CD4-positive, CD25-positive, alpha-beta regulatory T cell (primary cell): ENCODE data around the gene PRPF19. TPM values are rescaled to one million over a fixed set of nuclear protein-coding genes. Genes with fewer than 3 reads are reported as not detected.

Experiments used
- ATAC-seq, 2 donors: fragments of 150-1000 bp; cut with Tn5 transposase; one replicate each; pipeline ENCODE4 v1.10.0; 2021; ENCODE audit warnings: low read depth in 2 of 2, moderate number of reproducible peaks in 2 of 2, moderate library complexity in 1 of 2
- DNase-seq, 3 donors: peaks; one replicate each; pipeline versions ENCODE4 v3.0.0 to v3.0.0-alpha.2; 2012 to 2022; ENCODE audit warnings: mixed read lengths in 1 of 3
- H3K27ac ChIP-seq: one replicate; pipeline ENCODE4 v1.7.0; 2013; ENCODE audit warnings: mild to moderate bottlenecking, low read length; ENCODE audit not compliant: insufficient read depth, poor library complexity, severe bottlenecking
- H3K27me3 ChIP-seq: one replicate; pipeline ENCODE4 v1.7.0; 2013; ENCODE audit warnings: low read length; ENCODE audit not compliant: control insufficient read depth, insufficient read depth
- H3K36me3 ChIP-seq: one replicate; pipeline ENCODE4 v1.7.0; 2013; ENCODE audit warnings: mild to moderate bottlenecking, low read length, moderate library complexity; ENCODE audit not compliant: control insufficient read depth, insufficient read depth
- H3K4me1 ChIP-seq: 2 replicates; pipeline ENCODE4 v1.7.0; 2013; ENCODE audit warnings: mild to moderate bottlenecking, low read length; ENCODE audit not compliant: insufficient read depth, control insufficient read depth, poor library complexity, severe bottlenecking
- H3K4me3 ChIP-seq: one replicate; pipeline ENCODE4 v1.7.0; 2013; ENCODE audit warnings: low read depth, mild to moderate bottlenecking, low read length, moderate library complexity
- H3K9me3 ChIP-seq, 2 experiments: 1 replicate in 1 of 2; 2 replicates in 1 of 2; pipeline ENCODE4 v1.7.0; 2013; ENCODE audit warnings: low read length in 2 of 2, mild to moderate bottlenecking in 1 of 2, moderate library complexity in 1 of 2; ENCODE audit not compliant: control insufficient read depth in 2 of 2
- H3K27ac Mint-ChIP-seq, 3 donors: one replicate each; pipeline ENCODE4 v1.8.0; 2020 to 2022; ENCODE audit warnings: mild to moderate bottlenecking in 3 of 3, mixed read lengths in 3 of 3, moderate library complexity in 2 of 3
- H3K27me3 Mint-ChIP-seq: one replicate; pipeline ENCODE4 v1.8.0; 2022; ENCODE audit warnings: mild to moderate bottlenecking, mixed read lengths
- H3K36me3 Mint-ChIP-seq: one replicate; pipeline ENCODE4 v1.8.0; 2020; ENCODE audit warnings: mixed read lengths
- H3K4me1 Mint-ChIP-seq, 4 donors: one replicate each; pipeline ENCODE4 v1.8.0; 2020 to 2022; ENCODE audit warnings: mixed read lengths in 4 of 4, mild to moderate bottlenecking in 1 of 4
- H3K4me3 Mint-ChIP-seq, 4 donors: one replicate each; pipeline ENCODE4 v1.8.0; 2020 to 2022; ENCODE audit warnings: mild to moderate bottlenecking in 4 of 4, mixed read lengths in 4 of 4, moderate library complexity in 3 of 4
- H3K9me3 Mint-ChIP-seq, 7 donors: one replicate each; pipeline ENCODE4 v1.8.0; 2020 to 2022; ENCODE audit warnings: mixed read lengths in 7 of 7, mild to moderate bottlenecking in 3 of 7, moderate library complexity in 2 of 7
- polyA plus RNA-seq, 4 donors: library from polyadenylated mRNA; unstranded; fragments of 300-500 nt; fragmentation: Illumina TruSeq; gene quantifications; one replicate each; pipeline ENCODE4 v1.2.3, GENCODE V29; 2021
- total RNA-seq: library from RNA; stranded (reverse); gene quantifications from one replicate; pipeline ENCODE4 v1.2.3, GENCODE V29; 2022

PRPF19 gene
- total and polyA plus RNA-seq, 5 donors from 2014 or later: 13.6 to 67.6 (median 13.9) TPM

- ATAC-seq: no peak
- Histone ChIP-seq H3K9me3 (no peaks in the 10 kb centered on the region), H3K27me3 (no peaks in the 10 kb centered on the region), H3K27ac (no peak overlapping the region), H3K36me3 (no peaks in the 10 kb centered on the region), H3K4me1 (no peaks in the 10 kb centered on the region), H3K4me3 (no peak overlapping the region)
- peaks cover 0 to 1% (median 0%) of the 10 kb centered on the region in 7 donors for H3K9me3 Mint-ChIP-seq
- H3K36me3 Mint-ChIP-seq: no peaks in the 10 kb centered on the region
- peaks cover 0 to 4% (median 1%) of the 10 kb centered on the region in 4 donors for H3K4me1 Mint-ChIP-seq
- no peaks in the 10 kb centered on the region for H3K27me3 Mint-ChIP-seq
- no peak overlapping the region for H3K4me3 Mint-ChIP-seq
- peak overlapping the region in 1 of 3 donors; percentile 89 for H3K27ac Mint-ChIP-seq
- DNase-seq: no peak
Observed at GRCh38 chr11:60869451-60869825, 36.9 kb downstream of the PRPF19 start.

- Histone ChIP-seq H3K27me3 (no peaks in the 10 kb centered on the region), H3K4me3 (no peak overlapping the region), H3K4me1 (no peaks in the 10 kb centered on the region), H3K9me3 (no peaks in the 10 kb centered on the region), H3K27ac (no peak overlapping the region), H3K36me3 (no peaks in the 10 kb centered on the region)
- DNase-seq (no peak), ATAC-seq (no peak)
- H3K27ac Mint-ChIP-seq: no peak overlapping the region
- H3K4me1 Mint-ChIP-seq: peaks cover 0 to 4% (median 1%) of the 10 kb centered on the region in 4 donors
- H3K36me3 Mint-ChIP-seq: no peaks in the 10 kb centered on the region
- H3K27me3 Mint-ChIP-seq: no peaks in the 10 kb centered on the region
- H3K9me3 Mint-ChIP-seq: peaks cover 0 to 1% (median 0%) of the 10 kb centered on the region in 7 donors
- H3K4me3 Mint-ChIP-seq: no peak overlapping the region
Observed at GRCh38 chr11:60868682-60869450, 37.5 kb downstream of the PRPF19 start.

- no peak overlapping the region for H3K4me3 Mint-ChIP-seq
- Histone ChIP-seq H3K36me3 (no peaks in the 10 kb centered on the region), H3K9me3 (no peaks in the 10 kb centered on the region), H3K27me3 (no peaks in the 10 kb centered on the region), H3K4me3 (no peak overlapping the region), H3K4me1 (no peaks in the 10 kb centered on the region), H3K27ac (no peak overlapping the region)
- no peak overlapping the region for H3K27ac Mint-ChIP-seq
- no peaks in the 10 kb centered on the region for H3K27me3 Mint-ChIP-seq
- ATAC-seq (no peak), DNase-seq (no peak)
- peaks cover 0 to 1% (median 0%) of the 10 kb centered on the region in 7 donors for H3K9me3 Mint-ChIP-seq
- H3K4me1 Mint-ChIP-seq: peaks cover 0 to 3% (median under 1%) of the 10 kb centered on the region in 4 donors
- no peaks in the 10 kb centered on the region for H3K36me3 Mint-ChIP-seq
Observed at GRCh38 chr11:60867871-60868681, 38.3 kb downstream of the PRPF19 start.

- Mint-ChIP-seq H3K27me3 (no peaks in the 10 kb centered on the region), H3K36me3 (no peaks in the 10 kb centered on the region), H3K4me1 (no peaks in the 10 kb centered on the region), H3K4me3 (no peak within 1 kb of the TSS), H3K9me3 (peaks cover 0 to 1% (median 0%) of the 10 kb centered on the region in 7 donors), H3K27ac (peak within 1 kb of the TSS in 1 of 3 donors; percentile 32)
- Histone ChIP-seq H3K27me3 (no peaks in the 10 kb centered on the region), H3K4me1 (no peaks in the 10 kb centered on the region), H3K36me3 (no peaks in the 10 kb centered on the region), H3K4me3 (no peak within 1 kb of the TSS), H3K9me3 (no peaks in the 10 kb centered on the region), H3K27ac (no peak within 1 kb of the TSS)
- no peak for DNase-seq
- no peak for ATAC-seq
Observed at GRCh38 chr11:60866911-60867870, 39.2 kb downstream of the PRPF19 start, which contains the start of gene ZP1. Gene ZP1 (plus strand): TSS chr11:60867542. CDS start chr11:60867562, 20 bp downstream.

GRCh38 chr11:60864856-60865513 lies 41.4 kb downstream of the PRPF19 start:
- H3K36me3 Mint-ChIP-seq: no peaks in the 10 kb centered on the region
- Histone ChIP-seq H3K4me1 (no peaks in the 10 kb centered on the region), H3K27ac (no peak overlapping the region), H3K9me3 (no peaks in the 10 kb centered on the region), H3K27me3 (no peaks in the 10 kb centered on the region), H3K36me3 (no peaks in the 10 kb centered on the region), H3K4me3 (no peak overlapping the region)
- DNase-seq (no peak), ATAC-seq (no peak)
- H3K4me3 Mint-ChIP-seq: peak overlapping the region in 1 of 4 donors; percentile 24
- peak overlapping the region in 1 of 3 donors; percentile 0 for H3K27ac Mint-ChIP-seq
- H3K4me1 Mint-ChIP-seq: no peaks in the 10 kb centered on the region
- no peaks in the 10 kb centered on the region for H3K27me3 Mint-ChIP-seq
- peaks cover 0 to 1% (median 0%) of the 10 kb centered on the region in 7 donors for H3K9me3 Mint-ChIP-seq

- Histone ChIP-seq H3K4me3 (no peak overlapping the region), H3K27ac (no peak overlapping the region), H3K4me1 (peaks cover 4% of the 10 kb centered on the region), H3K27me3 (no peaks in the 10 kb centered on the region), H3K9me3 (no peaks in the 10 kb centered on the region), H3K36me3 (no peaks in the 10 kb centered on the region)
- Mint-ChIP-seq H3K4me3 (no peak overlapping the region), H3K27me3 (no peaks in the 10 kb centered on the region), H3K36me3 (no peaks in the 10 kb centered on the region), H3K4me1 (peaks cover 0 to 5% (median 4%) of the 10 kb centered on the region in 4 donors), H3K9me3 (peaks cover 0 to 1% (median 0%) of the 10 kb centered on the region in 7 donors), H3K27ac (no peak overlapping the region)
- ATAC-seq (no peak), DNase-seq (no peak)
Observed at GRCh38 chr11:60863550-60864521, 42.5 kb downstream of the PRPF19 start.
